GM12801 (cell line): ENCODE results near the gene PHF14.

Experiments
- CTCF ChIP-seq: IDR thresholded peaks from one replicate; pipeline ENCODE4 v1.5.1; 2011; ENCODE audit warnings: control low read depth; ENCODE audit not compliant: insufficient read length; ENCODE audit errors: extremely low read depth

The PHF14 gene

GRCh38 chr7:11130601-11131000, 156.9 kb downstream of the PHF14 start:
- no peak for TF ChIP-seq CTCF

GRCh38 chr7:11133436-11133959, 159.8 kb downstream of the PHF14 start:
- no peak for TF ChIP-seq CTCF

GRCh38 chr7:11135573-11135972, 161.9 kb downstream of the PHF14 start:
- no peak for TF ChIP-seq CTCF

- TF ChIP-seq CTCF, result no peak
These were observed 167.9 kb downstream of the PHF14 start for GRCh38 chr7:11141541-11141940.

GRCh38 chr7:11153694-11154093, 180.0 kb downstream of the PHF14 start:
- TF ChIP-seq CTCF, result no peak

GRCh38 chr7:11155883-11156282, 182.2 kb downstream of the PHF14 start:
- TF ChIP-seq CTCF, result no peak

GRCh38 chr7:11161499-11161898, 187.8 kb downstream of the PHF14 start:
- no peak for TF ChIP-seq CTCF

GRCh38 chr7:11163220-11163619, 189.5 kb downstream of the PHF14 start:
- no peak for TF ChIP-seq CTCF
